Liver (tissue), 9 donors: Measurements from ENCODE around the gene PRDX6. TPM values are rescaled to one million over a fixed set of nuclear protein-coding genes. Genes with fewer than 3 reads are reported as not detected.

Experiments
- DNase-seq: peaks from one replicate; pipeline ENCODE4 v3.0.0-alpha.2; 2017; ENCODE audit warnings: low spot score
- H3K27ac ChIP-seq, 2 donors: one replicate each; pipeline ENCODE4 v1.7.0; 2013; ENCODE audit warnings: inconsistent platforms in 2 of 2, low read length in 2 of 2, control low read depth in 1 of 2, low read depth in 1 of 2, mild to moderate bottlenecking in 1 of 2
- H3K27me3 ChIP-seq, 4 donors: one replicate each; pipeline versions ENCODE4 v1.6.1 to v1.7.0; 2013; ENCODE audit warnings: low read length in 3 of 4, inconsistent platforms in 1 of 4, mild to moderate bottlenecking in 1 of 4, moderate library complexity in 1 of 4; ENCODE audit not compliant: control insufficient read depth in 4 of 4, insufficient read depth in 4 of 4
- H3K36me3 ChIP-seq, 4 donors: one replicate each; pipeline versions ENCODE4 v1.6.1 to v1.7.0; 2013; ENCODE audit warnings: low read length in 3 of 4, mild to moderate bottlenecking in 3 of 4, low read depth in 1 of 4, moderate library complexity in 1 of 4; ENCODE audit not compliant: control insufficient read depth in 4 of 4, insufficient read depth in 3 of 4
- H3K4me1 ChIP-seq, 4 donors: one replicate each; pipeline versions ENCODE4 v1.6.1 to v1.7.0; 2013; ENCODE audit warnings: low read length in 3 of 4, mild to moderate bottlenecking in 3 of 4, moderate library complexity in 1 of 4; ENCODE audit not compliant: control insufficient read depth in 4 of 4, insufficient read depth in 4 of 4
- H3K4me3 ChIP-seq, 3 donors: one replicate each; pipeline versions ENCODE4 v1.6.1 to v1.7.0; 2013; ENCODE audit warnings: low read length in 3 of 3, control low read depth in 1 of 3, low read depth in 1 of 3, mild to moderate bottlenecking in 1 of 3
- H3K9ac ChIP-seq, 2 donors: one replicate each; pipeline ENCODE4 v1.7.0; 2013; ENCODE audit warnings: low read length in 2 of 2, mild to moderate bottlenecking in 2 of 2, moderate library complexity in 2 of 2, control low read depth in 1 of 2, low read depth in 1 of 2
- H3K9me3 ChIP-seq, 4 donors: one replicate each; pipeline versions ENCODE4 v1.6.1 to v1.7.0; 2013; ENCODE audit warnings: low read length in 3 of 4; ENCODE audit not compliant: control insufficient read depth in 4 of 4
- CTCF ChIP-seq: fragments of 150-350 bp; IDR thresholded peaks from 2 replicates; pipeline ENCODE4 v1.5.1; 2017; ENCODE audit warnings: improper control_type of control experiment, low read depth, low read length; ENCODE audit not compliant: missing input control
- EGR1 ChIP-seq, 2 donors: IDR thresholded peaks; 2 replicates each; pipeline ENCODE4 v1.6.1; 2016 to 2018; ENCODE audit warnings: antibody characterized with exemption in 2 of 2, low read depth in 2 of 2
- FOXA2 ChIP-seq: IDR thresholded peaks from 2 replicates; pipeline ENCODE4 v1.6.1; 2016; ENCODE audit warnings: antibody characterized with exemption
- HNF4A ChIP-seq, 2 donors: conservative IDR thresholded peaks; 2 replicates each; pipeline ENCODE4 v1.6.1; 2016; ENCODE audit warnings: antibody characterized with exemption in 2 of 2, mild to moderate bottlenecking in 2 of 2
- HNF4G ChIP-seq: IDR thresholded peaks from 2 replicates; pipeline ENCODE4 v1.6.1; 2016; ENCODE audit warnings: antibody characterized with exemption
- JUND ChIP-seq, 2 donors: IDR thresholded peaks; 2 replicates each; pipeline ENCODE4 v1.6.1; 2016; ENCODE audit warnings: antibody characterized with exemption in 2 of 2
- RAD21 ChIP-seq, 2 donors: IDR thresholded peaks; 2 replicates each; pipeline ENCODE4 v1.6.1; 2016; ENCODE audit warnings: antibody characterized with exemption in 2 of 2, mild to moderate bottlenecking in 2 of 2
- RXRA ChIP-seq, 2 donors: IDR thresholded peaks; 2 replicates each; pipeline ENCODE4 v1.6.1; 2017 to 2018; ENCODE audit warnings: antibody characterized with exemption in 2 of 2, mild to moderate bottlenecking in 1 of 2
- YY1 ChIP-seq: IDR thresholded peaks from 2 replicates; pipeline ENCODE4 v1.6.1; 2016; ENCODE audit warnings: antibody characterized with exemption, mild to moderate bottlenecking
- WGBS: extraction: QIAGEN DNeasy Blood & Tissue Kit; methylation state at CpG from one replicate; pipeline ENCODE4 v1.1.7; 2013; 5-methylcytosine and 5-hydroxymethylcytosine counted together
- polyA plus RNA-seq, 2 donors: library from polyadenylated mRNA; stranded (reverse) in 1 of 2; unstranded in 1 of 2; fragments of 200-250 nt in 1 of 2; fragments of >200 nt in 1 of 2; fragmentation: Nextera tagmentation in 1 of 2; extraction: Ambion mirVana in 1 of 2; gene quantifications; one replicate each; pipeline versions ENCODE4 v1.2.1 to v1.2.3, GENCODE V29; 2013 to 2015
- total RNA-seq, 2 donors: library from RNA; depleted of rRNA; stranded (reverse); fragments of >200 nt; gene quantifications; one replicate each; pipeline ENCODE4 v1.2.3, GENCODE V29; 2014
- TF ChIP-seq, protein P1 (sequence below): IDR thresholded peaks from 2 replicates; pipeline ENCODE4 v1.6.1; 2016; ENCODE audit warnings: antibody characterized with exemption
- TF ChIP-seq, protein P2 (sequence below): IDR thresholded peaks from 2 replicates; pipeline ENCODE4 v1.6.1; 2016; ENCODE audit warnings: antibody characterized with exemption
- TF ChIP-seq, protein P3 (sequence below): IDR thresholded peaks from 2 replicates; pipeline ENCODE4 v1.6.1; 2016; ENCODE audit warnings: antibody characterized with exemption, mild to moderate bottlenecking
- donor health status: healthy.
- donor health status: healthy.
- donor health status: healthy.
- donor health status: healthy.
- donor health status: healthy.

Gene PRDX6
- total and polyA plus RNA-seq, 4 donors: 147 to 370 (median 240) TPM

DNA sequence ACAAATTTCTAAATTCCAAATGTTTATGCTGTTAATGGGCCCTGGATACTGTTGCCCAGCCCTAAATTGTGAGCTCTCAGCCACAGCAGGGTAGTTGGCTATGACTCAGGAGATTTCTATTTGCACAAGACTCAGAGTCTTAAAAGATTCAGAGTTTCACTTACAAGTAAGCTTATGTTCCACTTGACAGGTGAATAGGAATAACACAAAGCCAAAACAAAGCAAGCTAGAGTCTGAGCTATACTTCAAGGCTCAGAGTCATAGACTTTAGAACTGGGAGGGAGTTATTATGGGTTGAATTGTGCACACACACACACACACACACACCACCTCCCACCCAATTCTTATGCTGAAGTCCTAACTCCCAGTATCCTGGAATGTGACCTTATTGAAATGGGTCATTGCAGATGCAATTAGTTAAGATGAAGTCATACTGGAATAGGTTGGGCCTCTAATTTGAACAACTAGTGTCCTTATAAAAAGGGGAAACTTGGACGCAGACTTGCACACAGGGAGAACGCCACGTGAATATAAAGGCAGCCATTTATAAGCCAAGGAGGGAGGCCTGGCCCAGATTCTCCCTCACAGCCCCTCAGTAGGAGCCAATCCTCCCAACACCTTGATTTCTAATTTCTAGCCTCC lies 30.2 kb downstream of the PRDX6 start:
- TF ChIP-seq RAD21 (IDR thresholded peaks at IDR 0.05) (no peak), RXRA (IDR thresholded peaks at IDR 0.05) (no peak), YY1 (no peak), JUND (IDR thresholded peaks at IDR 0.05) (no peak)
- TF ChIP-seq, protein P1, sequence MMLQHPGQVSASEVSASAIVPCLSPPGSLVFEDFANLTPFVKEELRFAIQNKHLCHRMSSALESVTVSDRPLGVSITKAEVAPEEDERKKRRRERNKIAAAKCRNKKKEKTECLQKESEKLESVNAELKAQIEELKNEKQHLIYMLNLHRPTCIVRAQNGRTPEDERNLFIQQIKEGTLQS: no peak
- H3K36me3 ChIP-seq: no peaks in the 10 kb centered on the region
- H3K27ac ChIP-seq: no peak overlapping the region
- no peaks in the 10 kb centered on the region for H3K9me3 ChIP-seq
- no peak overlapping the region for H3K9ac ChIP-seq
- no peak overlapping the region for H3K4me3 ChIP-seq
- no peak for DNase-seq
- H3K27me3 ChIP-seq: no peaks in the 10 kb centered on the region
- peaks cover 0 to 16% (median 13%) of the 10 kb centered on the region in 4 donors for H3K4me1 ChIP-seq
- WGBS: 95% methylated on average over 3 of the region's 3 CpGs

GRCh38 chr1:173507847-173508209 lies 30.7 kb downstream of the PRDX6 start:
- no peak for DNase-seq
- no peak overlapping the region for H3K27ac ChIP-seq

GRCh38 chr1:173508541-173508940 lies 31.4 kb downstream of the PRDX6 start:
- no peak for DNase-seq
- peaks cover 0 to 12% (median 8%) of the 10 kb centered on the region in 4 donors for H3K4me1 ChIP-seq
- WGBS: 94% methylated on average over 2 of the region's 2 CpGs
- no peak overlapping the region for H3K4me3 ChIP-seq
- H3K27me3 ChIP-seq: no peaks in the 10 kb centered on the region
- H3K9ac ChIP-seq: no peak overlapping the region
- H3K9me3 ChIP-seq: no peaks in the 10 kb centered on the region
- no peak for TF ChIP-seq JUND (IDR thresholded peaks at IDR 0.05)
- TF ChIP-seq CTCF: no peak
- TF ChIP-seq RXRA (IDR thresholded peaks at IDR 0.05): no peak
- no peaks in the 10 kb centered on the region for H3K36me3 ChIP-seq
- H3K27ac ChIP-seq: no peak overlapping the region

More at GRCh38 chr1:173507847-173508209, 30.7 kb downstream of the PRDX6 start:
- Histone ChIP-seq H3K36me3 (no peaks in the 10 kb centered on the region), H3K4me1 (peaks cover 0 to 16% (median 11%) of the 10 kb centered on the region in 4 donors), H3K27me3 (no peaks in the 10 kb centered on the region), H3K9me3 (no peaks in the 10 kb centered on the region), H3K4me3 (no peak overlapping the region), H3K9ac (no peak overlapping the region)
- WGBS: 91% methylated on average over 3 of the region's 3 CpGs
- TF ChIP-seq HNF4G (no peak), FOXA2 (no peak), EGR1 (IDR thresholded peaks at IDR 0.05; ENCODE audit: low read depth in 2 of 2) (no peak)
- TF ChIP-seq, protein P2, sequence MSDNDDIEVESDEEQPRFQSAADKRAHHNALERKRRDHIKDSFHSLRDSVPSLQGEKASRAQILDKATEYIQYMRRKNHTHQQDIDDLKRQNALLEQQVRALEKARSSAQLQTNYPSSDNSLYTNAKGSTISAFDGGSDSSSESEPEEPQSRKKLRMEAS: no peak

DNA sequence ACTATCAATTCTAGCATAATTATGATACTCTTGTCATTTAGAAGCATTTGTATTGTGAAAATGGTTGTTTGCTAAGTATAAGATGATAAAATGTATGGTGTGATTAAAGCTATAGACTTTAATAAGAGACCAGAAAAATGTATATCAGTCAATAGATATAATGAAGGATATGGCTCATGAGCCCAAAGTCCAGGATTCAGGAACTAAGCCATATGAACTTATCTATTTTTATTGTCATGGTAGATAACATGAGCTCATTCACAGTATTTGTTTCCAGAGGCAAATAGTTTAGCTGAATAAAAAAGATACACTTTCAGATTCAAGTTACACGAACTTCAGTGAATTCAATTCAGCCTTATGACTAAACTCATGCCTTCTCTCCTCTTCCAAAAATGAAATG lies 32.7 kb downstream of the PRDX6 start:
- H3K27ac ChIP-seq: no peak overlapping the region
- TF ChIP-seq, protein P3, sequence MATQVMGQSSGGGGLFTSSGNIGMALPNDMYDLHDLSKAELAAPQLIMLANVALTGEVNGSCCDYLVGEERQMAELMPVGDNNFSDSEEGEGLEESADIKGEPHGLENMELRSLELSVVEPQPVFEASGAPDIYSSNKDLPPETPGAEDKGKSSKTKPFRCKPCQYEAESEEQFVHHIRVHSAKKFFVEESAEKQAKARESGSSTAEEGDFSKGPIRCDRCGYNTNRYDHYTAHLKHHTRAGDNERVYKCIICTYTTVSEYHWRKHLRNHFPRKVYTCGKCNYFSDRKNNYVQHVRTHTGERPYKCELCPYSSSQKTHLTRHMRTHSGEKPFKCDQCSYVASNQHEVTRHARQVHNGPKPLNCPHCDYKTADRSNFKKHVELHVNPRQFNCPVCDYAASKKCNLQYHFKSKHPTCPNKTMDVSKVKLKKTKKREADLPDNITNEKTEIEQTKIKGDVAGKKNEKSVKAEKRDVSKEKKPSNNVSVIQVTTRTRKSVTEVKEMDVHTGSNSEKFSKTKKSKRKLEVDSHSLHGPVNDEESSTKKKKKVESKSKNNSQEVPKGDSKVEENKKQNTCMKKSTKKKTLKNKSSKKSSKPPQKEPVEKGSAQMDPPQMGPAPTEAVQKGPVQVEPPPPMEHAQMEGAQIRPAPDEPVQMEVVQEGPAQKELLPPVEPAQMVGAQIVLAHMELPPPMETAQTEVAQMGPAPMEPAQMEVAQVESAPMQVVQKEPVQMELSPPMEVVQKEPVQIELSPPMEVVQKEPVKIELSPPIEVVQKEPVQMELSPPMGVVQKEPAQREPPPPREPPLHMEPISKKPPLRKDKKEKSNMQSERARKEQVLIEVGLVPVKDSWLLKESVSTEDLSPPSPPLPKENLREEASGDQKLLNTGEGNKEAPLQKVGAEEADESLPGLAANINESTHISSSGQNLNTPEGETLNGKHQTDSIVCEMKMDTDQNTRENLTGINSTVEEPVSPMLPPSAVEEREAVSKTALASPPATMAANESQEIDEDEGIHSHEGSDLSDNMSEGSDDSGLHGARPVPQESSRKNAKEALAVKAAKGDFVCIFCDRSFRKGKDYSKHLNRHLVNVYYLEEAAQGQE: no peak
- TF ChIP-seq CTCF (no peak), YY1 (no peak), HNF4A (conservative IDR thresholded peaks at IDR 0.05) (no peak)
- TF ChIP-seq, protein P1: no peak
- TF ChIP-seq, protein P2: no peak
- no peaks in the 10 kb centered on the region for H3K27me3 ChIP-seq
- no peaks in the 10 kb centered on the region for H3K36me3 ChIP-seq
- H3K4me1 ChIP-seq: peaks cover 0 to 2% (median under 1%) of the 10 kb centered on the region in 4 donors
- DNase-seq: no peak
- H3K9me3 ChIP-seq: no peaks in the 10 kb centered on the region
- WGBS: 79% methylated on average over 1 of the region's 1 CpG
- H3K4me3 ChIP-seq: no peak overlapping the region
- no peak overlapping the region for H3K9ac ChIP-seq
